Mucosa of stomach (tissue), 1 donor: ENCODE data around the gene LCAT.
"Not testable (repeated sequence)": the region's sequence is repeated elsewhere in the genome, so short reads cannot be mapped to it uniquely, and the experiment has no call there.

ENCODE experiments used
- H3K27me3 ChIP-seq: one replicate; pipeline ENCODE4 v1.7.0; 2013; ENCODE audit warnings: mild to moderate bottlenecking, low read length; ENCODE audit not compliant: control insufficient read depth, insufficient read depth
- H3K36me3 ChIP-seq: one replicate; pipeline ENCODE4 v1.7.0; 2013; ENCODE audit warnings: low read length; ENCODE audit not compliant: control insufficient read depth, insufficient read depth
- H3K4me1 ChIP-seq: one replicate; pipeline ENCODE4 v1.7.0; 2013; ENCODE audit warnings: mild to moderate bottlenecking, low read length; ENCODE audit not compliant: control insufficient read depth, insufficient read depth
- H3K4me3 ChIP-seq: one replicate; pipeline ENCODE4 v1.7.0; 2013; ENCODE audit warnings: low read length
- H3K9ac ChIP-seq: one replicate; pipeline ENCODE4 v1.7.0; 2013; ENCODE audit warnings: mild to moderate bottlenecking, low read length, moderate library complexity
- H3K9me3 ChIP-seq: one replicate; pipeline ENCODE4 v1.7.0; 2013; ENCODE audit warnings: mild to moderate bottlenecking, low read length, moderate library complexity; ENCODE audit not compliant: control insufficient read depth
- donor health status: Pancreatic carcinoma.

The LCAT gene

GRCh38 chr16:67977469-67978227 is 33.7 kb upstream of the LCAT start:
- Histone ChIP-seq H3K4me3 (no peak overlapping the region), H3K9me3 (no peaks in the 10 kb centered on the region), H3K9ac (no peak overlapping the region), H3K4me1 (no peaks in the 10 kb centered on the region), H3K27me3 (peaks cover 22% of the 10 kb centered on the region), H3K36me3 (no peaks in the 10 kb centered on the region)

GRCh38 chr16:67977005-67977404 is 33.1 kb upstream of the LCAT start:
- Histone ChIP-seq H3K4me3 (no peak overlapping the region), H3K9me3 (no peaks in the 10 kb centered on the region), H3K27me3 (peaks cover 22% of the 10 kb centered on the region), H3K9ac (no peak overlapping the region), H3K36me3 (no peaks in the 10 kb centered on the region), H3K4me1 (no peaks in the 10 kb centered on the region)

GRCh38 chr16:67976205-67976604 is 32.3 kb upstream of the LCAT start:
- H3K4me3 ChIP-seq, result no peak overlapping the region
- H3K36me3 ChIP-seq, result no peaks in the 10 kb centered on the region
- peaks cover 22% of the 10 kb centered on the region for H3K27me3 ChIP-seq
- H3K9ac ChIP-seq, result no peak overlapping the region
- no peaks in the 10 kb centered on the region for H3K4me1 ChIP-seq
- no peaks in the 10 kb centered on the region for H3K9me3 ChIP-seq

- Histone ChIP-seq H3K9ac (no peak overlapping the region), H3K27me3 (peaks cover 22% of the 10 kb centered on the region), H3K4me3 (no peak overlapping the region), H3K9me3 (no peaks in the 10 kb centered on the region), H3K36me3 (no peaks in the 10 kb centered on the region), H3K4me1 (no peaks in the 10 kb centered on the region)
Measured at GRCh38 chr16:67975321-67976105, 31.6 kb upstream of the LCAT start.

- H3K9me3 ChIP-seq, result not testable (repeated sequence)
- peaks cover 17% of the 10 kb centered on the region for H3K27me3 ChIP-seq
Measured at GRCh38 chr16:67972285-67972684, 28.4 kb upstream of the LCAT start.

GRCh38 chr16:67971111-67971510 is 27.2 kb upstream of the LCAT start:
- no peak overlapping the region for H3K4me3 ChIP-seq
- no peaks in the 10 kb centered on the region for H3K9me3 ChIP-seq
- peaks cover 15% of the 10 kb centered on the region for H3K4me1 ChIP-seq
- H3K9ac ChIP-seq, result no peak overlapping the region
- no peaks in the 10 kb centered on the region for H3K36me3 ChIP-seq
- peaks cover 9% of the 10 kb centered on the region for H3K27me3 ChIP-seq

More at GRCh38 chr16:67972285-67972684, 28.4 kb upstream of the LCAT start:
- not testable (repeated sequence) for H3K9ac ChIP-seq, H3K4me1 ChIP-seq, H3K4me3 ChIP-seq, H3K36me3 ChIP-seq

- H3K27me3 ChIP-seq, result peaks cover 8% of the 10 kb centered on the region
- peaks cover 20% of the 10 kb centered on the region for H3K4me1 ChIP-seq
- no peaks in the 10 kb centered on the region for H3K36me3 ChIP-seq
- H3K4me3 ChIP-seq, result no peak overlapping the region
- H3K9me3 ChIP-seq, result no peaks in the 10 kb centered on the region
- H3K9ac ChIP-seq, result peak overlapping the region; percentile 59
Measured at GRCh38 chr16:67969254-67970039, 25.5 kb upstream of the LCAT start.

- peak within 1 kb of the TSS; percentile 63 for H3K4me3 ChIP-seq
- peaks cover 8% of the 10 kb centered on the region for H3K27me3 ChIP-seq
- H3K9me3 ChIP-seq, result no peaks in the 10 kb centered on the region
- peaks cover 20% of the 10 kb centered on the region for H3K4me1 ChIP-seq
- H3K9ac ChIP-seq, result peak within 1 kb of the TSS; percentile 84
- no peaks in the 10 kb centered on the region for H3K36me3 ChIP-seq
Measured at GRCh38 chr16:67968400-67969253, 24.7 kb upstream of the LCAT start, which contains the start of gene SLC12A4. Gene SLC12A4 (minus strand): TSS chr16:67968637. CDS start chr16:67968553, 84 bp downstream.

- H3K4me1 ChIP-seq, result peaks cover 26% of the 10 kb centered on the region
- no peaks in the 10 kb centered on the region for H3K9me3 ChIP-seq
- H3K4me3 ChIP-seq, result peak overlapping the region; percentile 63
- peaks cover 8% of the 10 kb centered on the region for H3K27me3 ChIP-seq
- H3K9ac ChIP-seq, result peak overlapping the region; percentile 84
- H3K36me3 ChIP-seq, result no peaks in the 10 kb centered on the region
Measured at GRCh38 chr16:67967958-67968399, 24.1 kb upstream of the LCAT start.

GRCh38 chr16:67967183-67967957 is 23.4 kb upstream of the LCAT start:
- no peaks in the 10 kb centered on the region for H3K9me3 ChIP-seq
- peaks cover 8% of the 10 kb centered on the region for H3K27me3 ChIP-seq
- H3K4me1 ChIP-seq, result peaks cover 26% of the 10 kb centered on the region
- H3K36me3 ChIP-seq, result no peaks in the 10 kb centered on the region
- peak overlapping the region; percentile 63 for H3K4me3 ChIP-seq
- H3K9ac ChIP-seq, result peak overlapping the region; percentile 84
